Caki2 (cell line): ENCODE results near the gene HDAC11. TPM values are rescaled to one million over a fixed set of nuclear protein-coding genes. Genes with fewer than 3 reads are reported as not detected.

Source experiments
- DNase-seq: peaks from one replicate; pipeline ENCODE4 v3.0.0-alpha.2; 2015; ENCODE audit warnings: low read depth
- in situ Hi-C: cut with HindIII; loops from 2 replicates; pipeline ENCODE4 v1.10.0; 2016; ENCODE audit warnings: low sequenced_read_pairs, low pct_unique_long_range_greater_than_20kb, mixed read lengths
- total RNA-seq: library from RNA; depleted of rRNA; stranded (reverse); fragments of >200 nt; shearing (Covaris generic); gene quantifications from 2 replicates; pipeline ENCODE4 v1.2.3, GENCODE V29; 2014; ENCODE audit warnings: low replicate concordance

HDAC11 gene
- total RNA-seq, 1 experiment from 2014 or later, result 19.3 TPM

- in situ Hi-C loops, result no loop called here
- no peak for DNase-seq
Measured at GRCh38 chr3:13532085-13532484, 52.0 kb downstream of the HDAC11 start.

- DNase-seq, result no peak
- in situ Hi-C loops, result no loop called here
Measured at GRCh38 chr3:13532631-13533030, 52.5 kb downstream of the HDAC11 start.

- in situ Hi-C loops, result no loop called here
- DNase-seq, result no peak
Measured at GRCh38 chr3:13533885-13534301, 53.8 kb downstream of the HDAC11 start.

GRCh38 chr3:13535526-13535875, 55.4 kb downstream of the HDAC11 start:
- in situ Hi-C loops, result no loop called here
- no peak for DNase-seq

GRCh38 chr3:13535905-13536304, 55.8 kb downstream of the HDAC11 start:
- no peak for DNase-seq
- in situ Hi-C loops, result no loop called here

- DNase-seq, result no peak
- in situ Hi-C loops, result no loop called here
Measured at GRCh38 chr3:13536432-13536831, 56.3 kb downstream of the HDAC11 start.

GRCh38 chr3:13536832-13537231, 56.7 kb downstream of the HDAC11 start:
- in situ Hi-C loops, result no loop called here

GRCh38 chr3:13537244-13537908, 57.3 kb downstream of the HDAC11 start:
- in situ Hi-C loops, result no loop called here

More at GRCh38 chr3:13536832-13537231, 56.7 kb downstream of the HDAC11 start:
- no peak for DNase-seq

GRCh38 chr3:13537909-13538296, 57.8 kb downstream of the HDAC11 start:
- DNase-seq, result peak; percentile 74
- in situ Hi-C loops, result no loop called here

More at GRCh38 chr3:13537244-13537908, 57.3 kb downstream of the HDAC11 start:
- no peak for DNase-seq

GRCh38 chr3:13538520-13539291, 58.6 kb downstream of the HDAC11 start:
- in situ Hi-C loops, result no loop called here
- no peak for DNase-seq

GRCh38 chr3:13539292-13539638, 59.2 kb downstream of the HDAC11 start:
- DNase-seq, result no peak
- in situ Hi-C loops, result no loop called here

- DNase-seq, result no peak
- in situ Hi-C loops, result no loop called here
Measured at GRCh38 chr3:13539671-13540070, 59.6 kb downstream of the HDAC11 start.

GRCh38 chr3:13540297-13540995, 60.3 kb downstream of the HDAC11 start:
- no peak for DNase-seq
- in situ Hi-C loops, result no loop called here

- in situ Hi-C loops, result no loop called here
- DNase-seq, result no peak
Measured at GRCh38 chr3:13541691-13542090, 61.6 kb downstream of the HDAC11 start.

- in situ Hi-C loops, result no loop called here
- no peak for DNase-seq
Measured at GRCh38 chr3:13542142-13542541, 62.0 kb downstream of the HDAC11 start.

- no peak for DNase-seq
- in situ Hi-C loops, result no loop called here
Measured at GRCh38 chr3:13543253-13543652, 63.1 kb downstream of the HDAC11 start.

- in situ Hi-C loops, result no loop called here
- DNase-seq, result no peak
Measured at GRCh38 chr3:13544293-13544831, 64.3 kb downstream of the HDAC11 start.

GRCh38 chr3:13544951-13545651, 65.0 kb downstream of the HDAC11 start:
- DNase-seq, result no peak
- in situ Hi-C loops, result no loop called here
